ENCODE results near the gene AQP1.
A peak's percentile ranks its signal among the peaks of the same experiment; 100 is the strongest.

Gene AQP1

DNA sequence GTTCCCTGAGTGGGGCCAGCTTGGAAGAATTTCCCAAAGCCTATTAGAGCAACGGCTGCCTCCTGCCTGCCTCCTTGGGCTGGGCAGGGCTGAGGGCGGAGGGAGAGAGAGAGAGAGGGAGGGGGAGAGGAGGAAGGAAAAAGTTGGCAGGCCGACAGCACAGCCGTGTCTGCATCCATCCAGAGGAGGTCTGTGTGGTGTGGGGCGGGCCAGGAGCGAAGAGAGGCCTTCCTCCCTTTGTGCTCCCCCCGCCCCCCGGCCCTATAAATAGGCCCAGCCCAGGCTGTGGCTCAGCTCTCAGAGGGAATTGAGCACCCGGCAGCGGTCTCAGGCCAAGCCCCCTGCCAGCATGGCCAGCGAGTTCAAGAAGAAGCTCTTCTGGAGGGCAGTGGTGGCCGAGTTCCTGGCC, at the start of gene AQP1:
AQP1 (plus strand) TSS at position 293 of the 409 bp plus-strand sequence; CDS start at position 350, 57 bp downstream.
- peak within 1 kb of the TSS in 4 of 5 donors; percentile 17 to 85 (median 32) for H3K9ac ChIP-seq (ENCODE audit: low read length in 5 of 5)
- peak within 1 kb of the TSS; percentile 74 for H3K27ac ChIP-seq (ENCODE audit: low read depth, low read length)
- no peaks in the 10 kb centered on the region for H3K27me3 ChIP-seq (ENCODE audit: control insufficient read depth in 5 of 5, insufficient read depth in 4 of 5, low read length in 5 of 5)
- peaks cover 13 to 97% (median 78%) of the 10 kb centered on the region in 5 donors for H3K4me1 ChIP-seq (ENCODE audit: control insufficient read depth in 5 of 5, insufficient read depth in 5 of 5, low read length in 5 of 5)
- H3K4me3 ChIP-seq (ENCODE audit: low read depth in 1 of 5, low read length in 5 of 5) = peak within 1 kb of the TSS; percentile 46 to 77 (median 66)
- no peaks in the 10 kb centered on the region for H3K36me3 ChIP-seq (ENCODE audit: control insufficient read depth in 5 of 5, insufficient read depth in 5 of 5, low read length in 5 of 5)
- no peaks in the 10 kb centered on the region for H3K9me3 ChIP-seq (ENCODE audit: control insufficient read depth in 5 of 5, low read length in 5 of 5)

- Histone ChIP-seq H3K36me3 (ENCODE audit: control insufficient read depth in 5 of 5, insufficient read depth in 5 of 5, low read length in 5 of 5) (peaks cover 0 to 18% (median 2%) of the 10 kb centered on the region in 5 donors), H3K4me3 (ENCODE audit: low read depth in 1 of 5, low read length in 5 of 5) (no peak overlapping the region), H3K27me3 (ENCODE audit: control insufficient read depth in 5 of 5, insufficient read depth in 4 of 5, low read length in 5 of 5) (no peaks in the 10 kb centered on the region), H3K27ac (ENCODE audit: low read depth, low read length) (no peak overlapping the region), H3K4me1 (ENCODE audit: control insufficient read depth in 5 of 5, insufficient read depth in 5 of 5, low read length in 5 of 5) (peaks cover 0 to 53% (median 29%) of the 10 kb centered on the region in 5 donors), H3K9me3 (ENCODE audit: control insufficient read depth in 5 of 5, low read length in 5 of 5) (no peaks in the 10 kb centered on the region), H3K9ac (ENCODE audit: low read length in 5 of 5) (no peak overlapping the region)
Observed at GRCh38 chr7:30862995-30863705, 48.5 kb upstream of the AQP1 start.

- no peak overlapping the region for H3K4me3 ChIP-seq (ENCODE audit: low read depth in 1 of 5, low read length in 5 of 5)
- no peak overlapping the region for H3K27ac ChIP-seq (ENCODE audit: low read depth, low read length)
- H3K36me3 ChIP-seq (ENCODE audit: control insufficient read depth in 5 of 5, insufficient read depth in 5 of 5, low read length in 5 of 5) = peaks cover 0 to 18% (median 2%) of the 10 kb centered on the region in 5 donors
- no peaks in the 10 kb centered on the region for H3K9me3 ChIP-seq (ENCODE audit: control insufficient read depth in 5 of 5, low read length in 5 of 5)
- H3K9ac ChIP-seq (ENCODE audit: low read length in 5 of 5) = no peak overlapping the region
- H3K27me3 ChIP-seq (ENCODE audit: control insufficient read depth in 5 of 5, insufficient read depth in 4 of 5, low read length in 5 of 5) = no peaks in the 10 kb centered on the region
- peaks cover 0 to 58% (median 29%) of the 10 kb centered on the region in 5 donors for H3K4me1 ChIP-seq (ENCODE audit: control insufficient read depth in 5 of 5, insufficient read depth in 5 of 5, low read length in 5 of 5)
Observed at GRCh38 chr7:30863706-30864035, 48.0 kb upstream of the AQP1 start.

DNA sequence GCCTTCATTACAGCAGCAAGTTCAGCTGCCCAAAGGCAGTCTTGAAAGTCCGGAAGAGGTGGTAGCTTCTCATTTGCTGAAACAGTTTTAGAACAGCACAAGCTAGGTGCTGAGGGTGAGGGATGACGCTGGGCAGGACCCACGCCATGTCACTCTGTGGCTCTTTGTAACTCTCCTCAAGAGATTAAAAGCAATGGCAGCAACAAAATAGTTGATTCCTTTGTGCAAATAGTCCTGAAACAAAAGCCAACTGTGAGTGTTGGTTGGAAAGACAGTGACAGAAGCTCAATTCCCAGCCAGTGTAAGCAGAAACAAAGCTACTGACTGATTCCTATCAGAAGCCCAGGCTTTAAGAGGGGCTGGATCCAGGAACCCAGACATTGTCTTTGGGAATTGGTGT, 47.6 kb upstream of the AQP1 start:
- no peaks in the 10 kb centered on the region for H3K27me3 ChIP-seq (ENCODE audit: control insufficient read depth in 5 of 5, insufficient read depth in 4 of 5, low read length in 5 of 5)
- H3K9me3 ChIP-seq (ENCODE audit: control insufficient read depth in 5 of 5, low read length in 5 of 5) = no peaks in the 10 kb centered on the region
- peaks cover 0 to 18% (median 2%) of the 10 kb centered on the region in 5 donors for H3K36me3 ChIP-seq (ENCODE audit: control insufficient read depth in 5 of 5, insufficient read depth in 5 of 5, low read length in 5 of 5)
- H3K4me3 ChIP-seq (ENCODE audit: low read depth in 1 of 5, low read length in 5 of 5) = no peak overlapping the region
- H3K4me1 ChIP-seq (ENCODE audit: control insufficient read depth in 5 of 5, insufficient read depth in 5 of 5, low read length in 5 of 5) = peaks cover 0 to 62% (median 29%) of the 10 kb centered on the region in 5 donors
- no peak overlapping the region for H3K9ac ChIP-seq (ENCODE audit: low read length in 5 of 5)
- H3K27ac ChIP-seq (ENCODE audit: low read depth, low read length) = no peak overlapping the region

DNA sequence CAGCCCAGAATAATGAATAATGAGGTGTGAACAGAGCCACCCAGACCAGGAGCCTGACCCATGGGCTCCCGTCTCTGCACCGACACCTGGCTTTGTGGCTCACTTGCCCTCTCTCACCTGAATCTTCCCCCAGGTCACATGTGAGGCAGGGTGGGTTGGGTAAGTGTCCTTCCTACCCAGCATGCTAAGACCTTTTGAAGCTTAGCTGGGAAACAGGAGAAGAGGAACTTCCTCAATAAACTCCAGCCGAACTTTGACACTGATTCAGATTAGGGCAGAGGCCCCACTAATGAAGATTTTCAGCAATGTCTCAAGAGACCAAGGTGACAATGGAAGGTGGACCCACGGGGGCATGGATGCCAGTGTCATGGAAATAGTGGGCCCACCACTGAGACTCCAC, 46.6 kb upstream of the AQP1 start:
- H3K36me3 ChIP-seq (ENCODE audit: control insufficient read depth in 5 of 5, insufficient read depth in 5 of 5, low read length in 5 of 5) = peaks cover 0 to 11% (median 0%) of the 10 kb centered on the region in 5 donors
- peaks cover 4 to 71% (median 35%) of the 10 kb centered on the region in 5 donors for H3K4me1 ChIP-seq (ENCODE audit: control insufficient read depth in 5 of 5, insufficient read depth in 5 of 5, low read length in 5 of 5)
- no peaks in the 10 kb centered on the region for H3K27me3 ChIP-seq (ENCODE audit: control insufficient read depth in 5 of 5, insufficient read depth in 4 of 5, low read length in 5 of 5)
- H3K27ac ChIP-seq (ENCODE audit: low read depth, low read length) = no peak overlapping the region
- H3K9ac ChIP-seq (ENCODE audit: low read length in 5 of 5) = no peak overlapping the region
- H3K9me3 ChIP-seq (ENCODE audit: control insufficient read depth in 5 of 5, low read length in 5 of 5) = no peaks in the 10 kb centered on the region
- no peak overlapping the region for H3K4me3 ChIP-seq (ENCODE audit: low read depth in 1 of 5, low read length in 5 of 5)

- no peaks in the 10 kb centered on the region for H3K27me3 ChIP-seq (ENCODE audit: control insufficient read depth in 5 of 5, insufficient read depth in 4 of 5, low read length in 5 of 5)
- no peak overlapping the region for H3K9ac ChIP-seq (ENCODE audit: low read length in 5 of 5)
- H3K4me3 ChIP-seq (ENCODE audit: low read depth in 1 of 5, low read length in 5 of 5) = no peak overlapping the region
- H3K36me3 ChIP-seq (ENCODE audit: control insufficient read depth in 5 of 5, insufficient read depth in 5 of 5, low read length in 5 of 5) = peaks cover 0 to 7% (median 0%) of the 10 kb centered on the region in 5 donors
- peaks cover 4 to 79% (median 38%) of the 10 kb centered on the region in 5 donors for H3K4me1 ChIP-seq (ENCODE audit: control insufficient read depth in 5 of 5, insufficient read depth in 5 of 5, low read length in 5 of 5)
- H3K9me3 ChIP-seq (ENCODE audit: control insufficient read depth in 5 of 5, low read length in 5 of 5) = no peaks in the 10 kb centered on the region
- H3K27ac ChIP-seq (ENCODE audit: low read depth, low read length) = no peak overlapping the region
Observed at GRCh38 chr7:30865821-30866220, 45.8 kb upstream of the AQP1 start.

- Histone ChIP-seq H3K9me3 (ENCODE audit: control insufficient read depth in 5 of 5, low read length in 5 of 5) (no peaks in the 10 kb centered on the region), H3K27ac (ENCODE audit: low read depth, low read length) (no peak overlapping the region), H3K9ac (ENCODE audit: low read length in 5 of 5) (no peak overlapping the region), H3K36me3 (ENCODE audit: control insufficient read depth in 5 of 5, insufficient read depth in 5 of 5, low read length in 5 of 5) (peaks cover 0 to 6% (median 0%) of the 10 kb centered on the region in 5 donors), H3K27me3 (ENCODE audit: control insufficient read depth in 5 of 5, insufficient read depth in 4 of 5, low read length in 5 of 5) (no peaks in the 10 kb centered on the region), H3K4me3 (ENCODE audit: low read depth in 1 of 5, low read length in 5 of 5) (no peak overlapping the region), H3K4me1 (ENCODE audit: control insufficient read depth in 5 of 5, insufficient read depth in 5 of 5, low read length in 5 of 5) (peaks cover 4 to 89% (median 38%) of the 10 kb centered on the region in 5 donors)
Observed at GRCh38 chr7:30866939-30867338, 44.7 kb upstream of the AQP1 start.

DNA sequence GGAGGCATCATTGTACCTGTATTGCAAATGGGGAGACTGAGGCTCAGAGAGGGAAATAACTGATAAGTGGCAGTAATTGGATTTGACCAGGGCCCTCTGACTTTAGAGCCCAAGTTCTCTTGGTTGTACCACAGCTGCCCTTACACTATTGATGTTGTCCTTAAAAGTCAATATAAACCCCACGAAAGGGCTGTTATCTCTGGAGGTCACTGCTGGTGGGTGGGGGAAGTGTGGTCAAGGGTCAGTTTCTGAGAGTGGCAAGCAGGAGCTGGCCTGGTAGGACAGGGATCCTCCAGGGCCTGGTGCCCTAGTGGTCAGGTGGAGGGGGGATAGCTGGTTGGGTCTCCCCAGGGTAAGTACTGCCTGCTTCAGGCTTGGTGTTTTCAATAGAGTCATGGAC, 44.2 kb upstream of the AQP1 start:
- no peak overlapping the region for H3K27ac ChIP-seq (ENCODE audit: low read depth, low read length)
- H3K27me3 ChIP-seq (ENCODE audit: control insufficient read depth in 5 of 5, insufficient read depth in 4 of 5, low read length in 5 of 5) = no peaks in the 10 kb centered on the region
- no peak overlapping the region for H3K9ac ChIP-seq (ENCODE audit: low read length in 5 of 5)
- no peaks in the 10 kb centered on the region for H3K9me3 ChIP-seq (ENCODE audit: control insufficient read depth in 5 of 5, low read length in 5 of 5)
- peaks cover 4 to 95% (median 38%) of the 10 kb centered on the region in 5 donors for H3K4me1 ChIP-seq (ENCODE audit: control insufficient read depth in 5 of 5, insufficient read depth in 5 of 5, low read length in 5 of 5)
- peaks cover 0 to 7% (median under 1%) of the 10 kb centered on the region in 5 donors for H3K36me3 ChIP-seq (ENCODE audit: control insufficient read depth in 5 of 5, insufficient read depth in 5 of 5, low read length in 5 of 5)
- no peak overlapping the region for H3K4me3 ChIP-seq (ENCODE audit: low read depth in 1 of 5, low read length in 5 of 5)

DNA sequence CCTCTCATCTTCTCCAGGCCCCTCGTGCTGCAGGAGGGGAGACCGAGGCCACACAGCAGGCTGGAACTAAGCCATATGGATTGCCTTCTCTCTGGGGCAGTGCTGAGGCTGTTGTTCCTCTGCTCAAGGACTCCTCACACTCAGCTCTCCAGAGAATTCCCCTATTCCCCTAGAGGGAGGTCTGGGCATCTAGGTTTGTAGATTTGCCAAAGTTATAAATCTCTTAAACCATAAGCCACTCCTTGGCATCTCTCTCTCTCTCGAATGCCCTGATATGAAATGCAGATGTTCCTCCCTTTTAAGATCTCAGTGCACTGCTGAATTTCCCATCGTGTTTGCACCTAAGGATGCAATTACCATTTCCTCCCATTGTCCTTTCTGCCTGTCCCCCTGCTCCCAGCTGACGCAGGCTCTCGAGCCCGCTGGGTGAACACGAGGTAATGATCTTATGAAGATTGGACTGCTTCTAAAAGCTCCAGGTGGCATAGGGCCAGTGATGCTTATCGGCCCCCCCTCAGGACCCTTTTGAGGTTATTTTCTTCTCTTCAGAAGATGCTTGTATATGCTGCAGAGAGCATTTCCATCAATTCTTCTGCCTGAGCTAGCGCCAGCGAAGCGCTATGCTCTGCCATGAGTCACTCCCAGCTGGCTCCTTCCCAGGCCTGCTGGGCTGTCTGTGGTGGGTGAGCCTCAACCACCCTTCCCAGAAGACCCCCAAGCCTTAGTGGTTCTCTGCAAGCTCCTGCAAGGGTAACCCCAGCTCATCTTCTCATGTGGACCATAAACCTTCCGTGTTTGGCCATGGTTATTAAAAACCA, 41.6 kb upstream of the AQP1 start:
- Histone ChIP-seq H3K27ac (ENCODE audit: low read depth, low read length) (peak overlapping the region; percentile 40), H3K9me3 (ENCODE audit: control insufficient read depth in 5 of 5, low read length in 5 of 5) (peaks cover 0 to 6% (median 0%) of the 10 kb centered on the region in 5 donors), H3K4me1 (ENCODE audit: control insufficient read depth in 5 of 5, insufficient read depth in 5 of 5, low read length in 5 of 5) (peaks cover 4 to 88% (median 22%) of the 10 kb centered on the region in 5 donors)

More for the DNA sequence above, 41.6 kb upstream of the AQP1 start:
- Histone ChIP-seq H3K9ac (ENCODE audit: low read length in 5 of 5) (no peak overlapping the region), H3K4me3 (ENCODE audit: low read depth in 1 of 5, low read length in 5 of 5) (no peak overlapping the region), H3K36me3 (ENCODE audit: control insufficient read depth in 5 of 5, insufficient read depth in 5 of 5, low read length in 5 of 5) (peaks cover 0 to 20% (median 7%) of the 10 kb centered on the region in 5 donors), H3K27me3 (ENCODE audit: control insufficient read depth in 5 of 5, insufficient read depth in 4 of 5, low read length in 5 of 5) (no peaks in the 10 kb centered on the region)
